IMR-90 (cell line): ENCODE data around the gene TMEM233. TPM values are rescaled to one million over a fixed set of nuclear protein-coding genes. Genes with fewer than 3 reads are reported as not detected.
A peak's percentile ranks its signal among the peaks of the same experiment; 100 is the strongest.

Experiments used
- ATAC-seq: fragments of 200-7000 bp; cut with Tn5 transposase; 2 replicates; pipeline ENCODE4 v1.9.1; 2020; ENCODE audit warnings: low read depth, mild to moderate bottlenecking, moderate library complexity
- BruUV-seq: library from RNA; stranded (reverse); fragments of 400-500 nt; replicated peaks from 2 replicates; lab custom pipeline; 2021; lab: Mats Ljungman, UMichigan
- CTCF ChIA-PET: fragments of 300-600 bp; formaldehyde crosslinking; extraction: SDS; loops from one replicate; lab custom pipeline; 2021; ENCODE audit warnings: antibody characterized with exemption; lab: Yijun Ruan, JAX
- POLR2A ChIA-PET: fragments of 300-600 bp; sonication (Branson Sonifier 250); formaldehyde crosslinking; loops from one replicate; lab custom pipeline; 2022; ENCODE audit warnings: antibody characterized with exemption; ENCODE audit not compliant: unreplicated experiment; lab: Charles Lee
- DNase-seq: peaks from one replicate; pipeline ENCODE4 v3.0.0; 2013
- H2AFZ ChIP-seq: replicated peaks from 2 replicates; pipeline ENCODE3; 2013; ENCODE audit warnings: low read length, mild to moderate bottlenecking; ENCODE audit not compliant: poor library complexity
- H2AK5ac ChIP-seq: 2 replicates; pipeline ENCODE4 v1.6.1; 2013; ENCODE audit warnings: low read depth, low read length, inconsistent platforms
- H2AK9ac ChIP-seq: replicated peaks from 2 replicates; pipeline ENCODE3; 2013; ENCODE audit warnings: mild to moderate bottlenecking, low read depth, low read length, moderate library complexity; ENCODE audit not compliant: poor library complexity
- H2BK120ac ChIP-seq: 2 replicates; pipeline ENCODE4 v1.6.1; 2013; ENCODE audit warnings: low read depth, low read length, inconsistent platforms
- H2BK15ac ChIP-seq: 3 replicates; pipeline ENCODE4 v1.6.1; 2013; ENCODE audit warnings: low read depth, low read length, inconsistent platforms
- H2BK20ac ChIP-seq: 2 replicates; pipeline ENCODE4 v1.6.1; 2013; ENCODE audit warnings: low read depth, mild to moderate bottlenecking, inconsistent platforms, low read length, moderate library complexity
- H2BK5ac ChIP-seq: 2 replicates; pipeline ENCODE4 v1.6.1; 2013; ENCODE audit warnings: mild to moderate bottlenecking, low read depth, low read length, inconsistent platforms; ENCODE audit not compliant: poor library complexity, severe bottlenecking
- H3K14ac ChIP-seq: replicated peaks from 2 replicates; pipeline ENCODE4 v1.6.1; 2013; ENCODE audit warnings: low read depth, low read length, inconsistent platforms
- H3K18ac ChIP-seq: 2 replicates; pipeline ENCODE4 v1.6.1; 2013; ENCODE audit warnings: low read depth, low read length, control low read depth
- H3K23ac ChIP-seq: 2 replicates; pipeline ENCODE4 v1.6.1; 2013; ENCODE audit warnings: low read depth, low read length, inconsistent platforms
- H3K27ac ChIP-seq: 2 replicates; pipeline ENCODE4 v1.5.1; 2013; ENCODE audit warnings: mild to moderate bottlenecking, control low read depth, low read length; ENCODE audit not compliant: insufficient read depth
- H3K27me3 ChIP-seq: 2 replicates; pipeline ENCODE4 v1.6.1; 2013; ENCODE audit warnings: low read length; ENCODE audit not compliant: control insufficient read depth, insufficient read depth
- H3K36me3 ChIP-seq: 2 replicates; pipeline ENCODE4 v1.6.1; 2013; ENCODE audit warnings: low read length, mixed read lengths; ENCODE audit not compliant: control insufficient read depth, insufficient read depth
- H3K4ac ChIP-seq: 2 replicates; pipeline ENCODE4 v1.6.1; 2013; ENCODE audit warnings: low read depth, low read length, inconsistent platforms
- H3K4me1 ChIP-seq: 2 replicates; pipeline ENCODE4 v1.6.1; 2013; ENCODE audit warnings: low read length, mixed read lengths; ENCODE audit not compliant: control insufficient read depth, insufficient read depth
- H3K4me2 ChIP-seq: 2 replicates; pipeline ENCODE4 v1.6.1; 2013; ENCODE audit warnings: low read depth, mild to moderate bottlenecking, control low read depth, low read length, moderate library complexity
- H3K4me3 ChIP-seq: 2 replicates; pipeline ENCODE4 v1.5.1; 2013; ENCODE audit warnings: low read depth, mild to moderate bottlenecking, control low read depth, low read length, moderate library complexity; ENCODE audit not compliant: insufficient read depth
- H3K56ac ChIP-seq: 2 replicates; pipeline ENCODE4 v1.6.1; 2013; ENCODE audit warnings: low read length, inconsistent platforms; ENCODE audit not compliant: insufficient read depth; ENCODE audit errors: extremely low read depth
- H3K79me1 ChIP-seq, 2 experiments: 2 replicates each; pipeline ENCODE4 v1.6.1; 2013; ENCODE audit warnings: low read length in 2 of 2, inconsistent platforms in 1 of 2, low read depth in 1 of 2
- H3K9ac ChIP-seq: 2 replicates; pipeline ENCODE4 v1.6.1; 2013; ENCODE audit warnings: low read depth, low read length, control low read depth
- H3K9me1 ChIP-seq: 2 replicates; pipeline ENCODE4 v1.6.1; 2013; ENCODE audit warnings: low read length, inconsistent platforms; ENCODE audit not compliant: insufficient read depth
- H3K9me3 ChIP-seq: 2 replicates; pipeline ENCODE4 v1.6.1; 2013; ENCODE audit warnings: low read length; ENCODE audit not compliant: control insufficient read depth, insufficient read depth
- H4K20me1 ChIP-seq: 2 replicates; pipeline ENCODE4 v1.6.1; 2013; ENCODE audit warnings: low read length, inconsistent platforms; ENCODE audit not compliant: insufficient read depth
- H4K5ac ChIP-seq: 2 replicates; pipeline ENCODE4 v1.6.1; 2013; ENCODE audit warnings: mild to moderate bottlenecking, low read depth, low read length, control low read depth
- H4K8ac ChIP-seq, 2 experiments: 2 replicates each; pipeline ENCODE4 v1.6.1; 2013; ENCODE audit warnings: low read depth in 2 of 2, low read length in 2 of 2, control low read depth in 1 of 2, inconsistent platforms in 1 of 2
- H4K91ac ChIP-seq: 2 replicates; pipeline ENCODE4 v1.6.1; 2013; ENCODE audit warnings: low read depth, low read length, inconsistent platforms; ENCODE audit not compliant: insufficient read depth
- BHLHE40 ChIP-seq: fragments of 150-350 bp; IDR thresholded peaks from 2 replicates; pipeline ENCODE4 v1.6.1; 2016; ENCODE audit warnings: mild to moderate bottlenecking, low read depth, low read length
- CEBPB ChIP-seq: IDR thresholded peaks from 2 replicates; pipeline ENCODE4 v1.6.1; 2012; ENCODE audit warnings: low read depth, low read length, improper control_type of control experiment
- CHD1 ChIP-seq: IDR thresholded peaks from 2 replicates; pipeline ENCODE4 v1.6.1; 2012; ENCODE audit warnings: low read depth, low read length, improper control_type of control experiment
- ELK1 ChIP-seq: fragments of 150-350 bp; IDR thresholded peaks from 2 replicates; pipeline ENCODE4 v1.6.1; 2016; ENCODE audit warnings: low read depth, mild to moderate bottlenecking, low read length, moderate library complexity, borderline replicate concordance
- FOS ChIP-seq: fragments of 150-350 bp; IDR thresholded peaks from 2 replicates; pipeline ENCODE4 v1.6.1; 2016; ENCODE audit warnings: low read depth, low read length
- MAFK ChIP-seq: IDR thresholded peaks from 2 replicates; pipeline ENCODE4 v1.6.1; 2012; ENCODE audit warnings: low read depth, low read length, improper control_type of control experiment
- MAZ ChIP-seq: IDR thresholded peaks from 2 replicates; pipeline ENCODE4 v1.6.1; 2012; ENCODE audit warnings: low read depth, mild to moderate bottlenecking, low read length, improper control_type of control experiment, moderate library complexity, borderline replicate concordance
- POLR2A ChIP-seq: IDR thresholded peaks from 2 replicates; pipeline ENCODE4 v1.6.1; 2012; ENCODE audit warnings: mild to moderate bottlenecking, low read depth, low read length
- RAD21 ChIP-seq: IDR thresholded peaks from 2 replicates; pipeline ENCODE4 v1.6.1; 2012; ENCODE audit warnings: low read length, improper control_type of control experiment
- RCOR1 ChIP-seq: IDR thresholded peaks from 2 replicates; pipeline ENCODE4 v1.6.1; 2012; ENCODE audit warnings: mild to moderate bottlenecking, low read length, improper control_type of control experiment; ENCODE audit not compliant: insufficient replicate concordance
- RFX5 ChIP-seq: IDR thresholded peaks from 2 replicates; pipeline ENCODE4 v1.8.0; 2012; ENCODE audit warnings: low read depth, mild to moderate bottlenecking, low read length, moderate library complexity
- SMC3 ChIP-seq: fragments of 150-350 bp; IDR thresholded peaks from 2 replicates; pipeline ENCODE4 v1.6.1; 2016; ENCODE audit warnings: low read depth, mild to moderate bottlenecking, antibody characterized with exemption, low read length, moderate library complexity
- WGBS, 2 experiments: methylation state at CpG; one replicate each; pipeline versions ENCODE4 v1.1.5 to v1.1.7; 2013; ENCODE audit warnings: missing lambda C conversion rate in 2 of 2; ENCODE audit not compliant: insufficient read length in 1 of 2; ENCODE audit errors: extremely low coverage in 2 of 2; 5-methylcytosine and 5-hydroxymethylcytosine counted together
- dilution Hi-C: fragments of 300-500 bp; cut with HindIII; formaldehyde crosslinking; loops from one replicate; pipeline ENCODE4 v1.14.3; 2018; ENCODE audit warnings: low sequenced_read_pairs; ENCODE audit not compliant: unreplicated experiment
- in situ Hi-C: fragments of 300-500 bp; cut with MboI; formaldehyde crosslinking; loops from 3 replicates; pipeline ENCODE4 v1.14.3; 2019; ENCODE audit warnings: low sequenced_read_pairs, inconsistent platforms, mixed read lengths
- intact Hi-C: fragments of 100-400 bp; cut with micrococcal nuclease; formaldehyde crosslinking; loops from 2 replicates; pipeline ENCODE4 v1.10.0; 2022
- polyA plus RNA-seq, 3 experiments: library from polyadenylated mRNA; depleted of rRNA; stranded (reverse); fragments of >200 nt; gene quantifications; 2 replicates each; pipeline ENCODE4 v1.2.3, GENCODE V29; 2012; ENCODE audit warnings: low replicate concordance in 1 of 3
- total RNA-seq: library from RNA; depleted of rRNA; stranded (reverse); fragments of >200 nt; gene quantifications from 2 replicates; pipeline ENCODE4 v1.2.3, GENCODE V29; 2012
- TF ChIP-seq, protein P1 (sequence below): fragments of 150-350 bp; IDR thresholded peaks from 2 replicates; pipeline ENCODE4 v1.6.1; 2017; ENCODE audit warnings: mild to moderate bottlenecking, antibody characterized with exemption, low read length, low read depth
- TF ChIP-seq, protein P2 (sequence below): conservative IDR thresholded peaks from 2 replicates; pipeline ENCODE4 v1.5.1; 2012; ENCODE audit warnings: mild to moderate bottlenecking, low read depth, low read length, improper control_type of control experiment

TMEM233 gene
- total and polyA plus RNA-seq, 2 of the 4 experiments (the other 2 are of a cell fraction), result not detected

DNA sequence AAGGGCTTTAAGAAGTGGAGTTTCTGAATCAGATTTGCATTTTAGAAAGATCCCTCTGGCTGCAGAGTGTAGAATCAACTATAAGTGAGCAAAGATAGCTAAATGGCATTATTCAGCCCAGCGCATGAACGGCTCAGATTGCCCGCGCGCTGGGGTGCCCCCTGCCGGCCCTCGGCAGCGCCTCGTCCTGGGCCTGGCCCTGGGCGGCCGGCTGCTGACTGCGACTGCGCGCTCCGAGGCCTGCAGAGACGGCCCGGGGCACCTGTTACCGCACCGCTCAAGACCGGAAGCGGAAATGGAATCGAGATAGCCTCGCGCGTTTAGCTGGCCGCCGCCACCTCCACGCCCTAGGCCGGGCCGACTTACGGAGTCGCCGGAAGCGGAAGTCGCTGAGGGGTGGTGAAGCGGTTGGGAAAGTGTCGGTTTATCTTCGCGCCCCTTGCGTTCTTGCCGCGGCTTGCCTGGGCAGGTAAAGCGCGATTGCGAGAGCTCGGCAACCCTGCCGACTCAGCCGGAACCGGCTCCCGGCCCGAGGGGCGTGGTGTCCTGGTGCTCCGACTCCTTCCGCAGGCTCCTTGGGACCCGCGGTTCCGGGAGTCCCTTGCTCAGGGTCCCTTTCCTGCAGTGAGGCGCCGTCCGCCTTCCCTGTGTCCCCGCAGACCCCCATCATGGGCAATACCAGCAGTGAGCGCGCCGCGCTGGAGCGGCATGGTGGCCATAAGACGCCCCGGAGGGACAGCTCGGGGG lies 74.2 kb downstream of the TMEM233 start, which contains the start of gene PRKAB1:
Gene PRKAB1, plus strand, starts transcription at position 557 of the 747 bp plus-strand sequence. Its CDS starts 112 bp downstream, at position 669.
- in situ Hi-C loops (loop anchor here (10.0 kb wide), 1 partner anchor 1263 kb away; no protein-coding TSS in a partner anchor), dilution Hi-C loops (no loop called here), intact Hi-C loops (loop anchor here (1.0 to 5.0 kb wide), 4 partner anchors 113 to 1530 kb away; partner anchors contain the start of gene PEBP1)
- ChIA-PET CTCF (interaction anchor here (0.7 to 1.4 kb wide), 7 partner anchors 9 to 40 kb away, joined by 3 to 7 read pairs (median 4); no protein-coding TSS in a partner anchor), POLR2A (no interaction called here)
- no peak within 1 kb of the TSS for H2BK20ac ChIP-seq
- peak within 1 kb of the TSS; percentile 81 for H3K4me3 ChIP-seq
- H3K79me1 ChIP-seq, result peaks cover 19% of the 10 kb centered on the region in 2 experiments
- H2AFZ ChIP-seq, result peak within 1 kb of the TSS; percentile 98
- no peaks in the 10 kb centered on the region for H4K20me1 ChIP-seq
- no peaks in the 10 kb centered on the region for H3K4me1 ChIP-seq
- H4K8ac ChIP-seq, result peak within 1 kb of the TSS; percentile 86 to 93
- H2AK9ac ChIP-seq, result peak within 1 kb of the TSS; percentile 89
- peak within 1 kb of the TSS; percentile 85 for H3K56ac ChIP-seq
- H2AK5ac ChIP-seq, result peak within 1 kb of the TSS; percentile 36; the same call in 1 of the 2 replicates
- peaks cover 4% of the 10 kb centered on the region for H3K36me3 ChIP-seq
- peak within 1 kb of the TSS; percentile 67 for H4K5ac ChIP-seq
- DNase-seq (peak; percentile 96), ATAC-seq (peak; percentile 99)
- H3K9ac ChIP-seq, result peak within 1 kb of the TSS; percentile 98
- peak within 1 kb of the TSS; percentile 90 for H3K4ac ChIP-seq
- H3K27me3 ChIP-seq, result no peaks in the 10 kb centered on the region
- peak within 1 kb of the TSS; percentile 77 for H2BK5ac ChIP-seq
- peak within 1 kb of the TSS; percentile 47 for H3K23ac ChIP-seq
- BruUV-seq, result TSS peak; percentile 68
- 0% methylated on average over 24 of the region's 69 CpGs; no CpG with 5 or more reads in 1 of the 2 experiments for WGBS, 2 experiments
- H3K4me2 ChIP-seq, result peak within 1 kb of the TSS; percentile 82
- no peak within 1 kb of the TSS for H2BK120ac ChIP-seq
- no peaks in the 10 kb centered on the region for H3K9me1 ChIP-seq
- peak within 1 kb of the TSS; percentile 74 for H4K91ac ChIP-seq
- H2BK15ac ChIP-seq, result no peak within 1 kb of the TSS
- no peaks in the 10 kb centered on the region for H3K9me3 ChIP-seq
- no peak within 1 kb of the TSS; the same call in 1 of the 2 replicates for H3K18ac ChIP-seq
- H3K14ac ChIP-seq, result peak within 1 kb of the TSS; percentile 95
- H3K27ac ChIP-seq, result peak within 1 kb of the TSS; percentile 80
- peak; percentile 43; the same call in 1 of the 2 replicates for TF ChIP-seq CEBPB
- TF ChIP-seq, protein P1, sequence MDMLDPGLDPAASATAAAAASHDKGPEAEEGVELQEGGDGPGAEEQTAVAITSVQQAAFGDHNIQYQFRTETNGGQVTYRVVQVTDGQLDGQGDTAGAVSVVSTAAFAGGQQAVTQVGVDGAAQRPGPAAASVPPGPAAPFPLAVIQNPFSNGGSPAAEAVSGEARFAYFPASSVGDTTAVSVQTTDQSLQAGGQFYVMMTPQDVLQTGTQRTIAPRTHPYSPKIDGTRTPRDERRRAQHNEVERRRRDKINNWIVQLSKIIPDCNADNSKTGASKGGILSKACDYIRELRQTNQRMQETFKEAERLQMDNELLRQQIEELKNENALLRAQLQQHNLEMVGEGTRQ, result no peak; the same call in 1 of the 2 replicates
- no peak for TF ChIP-seq ELK1
- peak; percentile 97 for TF ChIP-seq RCOR1
- TF ChIP-seq POLR2A, result peak; percentile 61
- no peak for TF ChIP-seq FOS
- peak; percentile 60 for TF ChIP-seq RAD21
- peak; percentile 52; the same call in 1 of the 2 replicates for TF ChIP-seq MAZ
- peak; percentile 47 for TF ChIP-seq SMC3
- no peak for TF ChIP-seq RFX5
- no peak for TF ChIP-seq CHD1
- no peak for TF ChIP-seq BHLHE40
- TF ChIP-seq, protein P2, sequence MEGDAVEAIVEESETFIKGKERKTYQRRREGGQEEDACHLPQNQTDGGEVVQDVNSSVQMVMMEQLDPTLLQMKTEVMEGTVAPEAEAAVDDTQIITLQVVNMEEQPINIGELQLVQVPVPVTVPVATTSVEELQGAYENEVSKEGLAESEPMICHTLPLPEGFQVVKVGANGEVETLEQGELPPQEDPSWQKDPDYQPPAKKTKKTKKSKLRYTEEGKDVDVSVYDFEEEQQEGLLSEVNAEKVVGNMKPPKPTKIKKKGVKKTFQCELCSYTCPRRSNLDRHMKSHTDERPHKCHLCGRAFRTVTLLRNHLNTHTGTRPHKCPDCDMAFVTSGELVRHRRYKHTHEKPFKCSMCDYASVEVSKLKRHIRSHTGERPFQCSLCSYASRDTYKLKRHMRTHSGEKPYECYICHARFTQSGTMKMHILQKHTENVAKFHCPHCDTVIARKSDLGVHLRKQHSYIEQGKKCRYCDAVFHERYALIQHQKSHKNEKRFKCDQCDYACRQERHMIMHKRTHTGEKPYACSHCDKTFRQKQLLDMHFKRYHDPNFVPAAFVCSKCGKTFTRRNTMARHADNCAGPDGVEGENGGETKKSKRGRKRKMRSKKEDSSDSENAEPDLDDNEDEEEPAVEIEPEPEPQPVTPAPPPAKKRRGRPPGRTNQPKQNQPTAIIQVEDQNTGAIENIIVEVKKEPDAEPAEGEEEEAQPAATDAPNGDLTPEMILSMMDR, result peak; percentile 96
- TF ChIP-seq MAFK, result no peak
